Activated naive CD8-positive, alpha-beta T cell (primary cell): ENCODE data around the gene BHLHE40.
"Not testable (repeated sequence)": the region's sequence is repeated elsewhere in the genome, so short reads cannot be mapped to it uniquely, and the experiment has no call there.

Source experiments
- H3K27ac Mint-ChIP-seq: one replicate; pipeline ENCODE4 v1.8.0; 2021; ENCODE audit warnings: mixed read lengths
- H3K27me3 Mint-ChIP-seq: one replicate; pipeline ENCODE4 v1.8.0; 2021; ENCODE audit warnings: mixed read lengths
- H3K36me3 Mint-ChIP-seq: one replicate; pipeline ENCODE4 v1.8.0; 2021; ENCODE audit warnings: mixed read lengths
- H3K4me1 Mint-ChIP-seq: one replicate; pipeline ENCODE4 v1.8.0; 2021; ENCODE audit warnings: low read depth, mixed read lengths
- H3K4me3 Mint-ChIP-seq: one replicate; pipeline ENCODE4 v1.8.0; 2021; ENCODE audit warnings: mild to moderate bottlenecking, mixed read lengths
- H3K9me3 Mint-ChIP-seq: one replicate; pipeline ENCODE4 v1.8.0; 2021; ENCODE audit warnings: low read depth, mixed read lengths

Gene BHLHE40

DNA sequence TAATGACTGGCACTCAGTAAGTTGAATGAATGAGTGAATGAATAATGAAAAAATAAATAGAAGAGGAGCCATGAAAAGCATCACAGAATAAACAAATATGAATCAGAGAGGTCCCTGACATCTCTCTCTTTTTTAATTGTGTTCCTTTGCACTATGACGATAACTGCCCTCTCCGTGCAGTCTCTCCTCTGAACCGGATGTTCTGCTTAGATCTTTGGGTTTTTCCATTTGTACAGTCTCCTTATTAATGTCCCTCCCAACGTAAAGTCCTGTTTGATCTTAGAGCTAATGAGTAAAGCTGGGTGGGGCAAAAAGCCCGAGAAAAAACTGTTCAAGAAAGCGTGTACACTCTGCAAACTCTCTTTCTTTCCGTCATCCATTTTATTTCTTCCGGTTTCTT, 28.3 kb upstream of the BHLHE40 start:
- H3K27me3 Mint-ChIP-seq, result no peaks in the 10 kb centered on the region
- no peaks in the 10 kb centered on the region for H3K4me1 Mint-ChIP-seq
- H3K36me3 Mint-ChIP-seq, result no peaks in the 10 kb centered on the region
- H3K9me3 Mint-ChIP-seq, result no peaks in the 10 kb centered on the region
- no peak overlapping the region for H3K4me3 Mint-ChIP-seq
- no peak overlapping the region for H3K27ac Mint-ChIP-seq

DNA sequence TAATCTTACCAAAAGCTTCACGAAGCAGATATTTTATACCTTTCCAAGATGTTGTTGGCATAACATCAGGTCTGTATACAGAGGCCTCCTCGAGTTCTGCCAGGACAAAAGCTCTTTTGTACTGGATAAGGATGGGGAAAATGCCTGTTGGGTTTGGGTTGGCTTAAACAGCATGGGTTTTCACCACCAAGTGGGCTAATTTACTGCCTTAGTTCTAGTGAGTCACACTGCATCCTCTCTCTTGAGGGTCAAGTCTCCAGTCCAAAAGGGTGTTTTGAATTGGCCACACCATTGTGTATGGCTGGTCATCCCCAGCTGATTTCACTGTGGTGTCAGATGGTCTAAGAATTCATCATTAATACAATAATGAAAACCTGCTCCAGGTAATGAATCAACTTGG, 26.1 kb upstream of the BHLHE40 start:
- no peaks in the 10 kb centered on the region for H3K27me3 Mint-ChIP-seq
- no peak overlapping the region for H3K27ac Mint-ChIP-seq
- H3K4me1 Mint-ChIP-seq, result no peaks in the 10 kb centered on the region
- H3K4me3 Mint-ChIP-seq, result no peak overlapping the region
- no peaks in the 10 kb centered on the region for H3K36me3 Mint-ChIP-seq
- no peaks in the 10 kb centered on the region for H3K9me3 Mint-ChIP-seq

DNA sequence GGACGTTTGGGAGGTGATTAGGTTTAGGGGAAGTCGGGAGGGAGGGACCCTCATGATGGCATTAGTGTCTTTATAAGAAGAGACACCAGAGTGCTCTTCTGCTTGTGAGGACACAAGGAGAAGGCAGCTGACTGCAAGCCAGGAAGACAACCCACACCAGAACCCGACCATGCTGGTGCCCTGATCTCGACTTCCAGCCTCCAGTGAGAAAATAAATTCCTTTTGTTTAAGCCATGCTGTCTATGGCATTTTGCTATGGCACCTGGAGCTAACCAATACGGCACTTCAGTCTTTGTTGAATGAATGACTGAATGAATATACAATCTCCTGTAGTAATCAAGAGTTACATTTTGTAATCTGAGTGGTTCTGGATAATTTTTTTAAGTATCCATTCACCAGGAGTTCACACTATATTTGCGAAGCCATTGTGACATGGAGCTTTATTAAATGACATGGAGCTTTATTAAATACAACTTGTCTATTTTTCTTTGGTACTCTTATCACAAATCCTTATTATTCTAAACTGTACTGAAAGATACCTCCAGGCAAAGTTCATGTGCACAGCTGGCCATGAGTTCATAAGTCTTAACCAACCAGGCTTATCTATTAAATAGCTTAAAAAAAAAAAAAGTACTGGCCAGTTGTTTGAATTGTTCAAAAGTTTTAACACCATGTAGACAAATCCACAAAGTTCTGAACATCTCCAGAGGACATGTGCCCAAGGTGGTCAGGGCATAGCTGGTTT, 24.8 kb upstream of the BHLHE40 start:
- H3K9me3 Mint-ChIP-seq, result peaks cover 5% of the 10 kb centered on the region
- peaks cover 4% of the 10 kb centered on the region for H3K36me3 Mint-ChIP-seq
- H3K27ac Mint-ChIP-seq, result no peak overlapping the region
- no peaks in the 10 kb centered on the region for H3K27me3 Mint-ChIP-seq
- H3K4me1 Mint-ChIP-seq, result no peaks in the 10 kb centered on the region
- no peak overlapping the region for H3K4me3 Mint-ChIP-seq

DNA sequence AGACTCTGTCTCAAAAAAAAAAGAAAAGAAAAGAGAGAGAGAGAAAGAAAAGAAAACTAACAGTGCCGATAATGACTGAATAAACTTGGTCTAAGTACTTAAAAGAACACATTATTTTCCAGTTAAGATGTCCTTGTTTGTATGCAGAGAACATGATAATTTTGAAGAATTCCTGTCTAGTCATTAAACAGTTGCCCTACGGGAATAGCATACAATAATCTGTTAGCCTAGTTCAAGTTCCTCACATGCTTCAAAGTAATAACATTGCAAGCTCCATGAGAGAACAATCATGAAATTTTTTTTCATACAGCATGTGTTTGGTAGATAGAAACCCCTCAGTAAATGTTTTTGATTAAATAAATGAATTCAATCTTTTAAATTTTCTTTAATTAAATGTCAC, 23.1 kb upstream of the BHLHE40 start:
- Mint-ChIP-seq H3K27me3 (no peaks in the 10 kb centered on the region), H3K9me3 (peaks cover 5% of the 10 kb centered on the region), H3K36me3 (peaks cover 4% of the 10 kb centered on the region), H3K4me3 (no peak overlapping the region), H3K27ac (no peak overlapping the region), H3K4me1 (no peaks in the 10 kb centered on the region)

DNA sequence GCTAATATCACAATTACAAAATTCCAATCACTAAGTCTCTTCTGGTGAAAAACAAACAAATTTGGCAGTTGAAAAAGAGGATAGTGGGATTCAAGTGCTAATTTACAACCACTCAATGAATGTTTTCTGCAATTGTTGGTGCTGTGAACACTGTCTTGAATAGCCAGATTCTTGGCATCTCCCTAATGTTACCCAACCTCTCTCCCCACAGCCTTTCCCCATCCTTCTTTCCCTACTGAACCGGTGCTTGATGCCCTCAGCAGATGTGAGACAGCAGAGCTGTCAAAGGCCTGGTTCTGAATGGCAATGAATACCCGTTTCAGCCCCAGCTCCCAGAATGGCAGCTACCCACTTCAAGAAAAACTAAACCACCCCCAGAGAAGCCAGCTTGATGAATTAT, 22.5 kb upstream of the BHLHE40 start:
- Mint-ChIP-seq H3K9me3 (peaks cover 5% of the 10 kb centered on the region), H3K27me3 (no peaks in the 10 kb centered on the region), H3K4me3 (no peak overlapping the region), H3K4me1 (no peaks in the 10 kb centered on the region), H3K27ac (no peak overlapping the region), H3K36me3 (peaks cover 4% of the 10 kb centered on the region)

DNA sequence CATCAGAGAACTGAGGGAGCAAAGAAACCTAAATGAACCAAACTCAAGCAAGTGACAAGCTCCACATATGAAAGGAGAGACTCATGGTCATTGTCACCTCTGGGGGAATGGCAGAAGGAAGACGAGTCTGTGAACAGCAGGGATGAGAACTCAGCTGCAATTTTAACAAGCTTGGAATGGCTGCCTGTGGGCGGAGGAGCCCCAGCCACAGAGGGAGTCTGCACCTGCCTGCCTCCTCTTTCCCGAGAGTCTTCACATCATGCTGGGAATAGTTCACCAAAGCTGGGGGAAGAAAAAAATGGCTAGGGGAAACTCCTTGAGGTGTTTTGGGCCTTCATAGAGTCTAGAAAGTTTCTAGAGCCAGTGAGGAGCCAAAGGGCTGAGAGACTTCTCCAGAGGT, 21.3 kb upstream of the BHLHE40 start:
- Mint-ChIP-seq H3K36me3 (peaks cover 4% of the 10 kb centered on the region), H3K4me3 (no peak overlapping the region), H3K27ac (no peak overlapping the region), H3K27me3 (no peaks in the 10 kb centered on the region), H3K9me3 (peaks cover 5% of the 10 kb centered on the region), H3K4me1 (no peaks in the 10 kb centered on the region)

DNA sequence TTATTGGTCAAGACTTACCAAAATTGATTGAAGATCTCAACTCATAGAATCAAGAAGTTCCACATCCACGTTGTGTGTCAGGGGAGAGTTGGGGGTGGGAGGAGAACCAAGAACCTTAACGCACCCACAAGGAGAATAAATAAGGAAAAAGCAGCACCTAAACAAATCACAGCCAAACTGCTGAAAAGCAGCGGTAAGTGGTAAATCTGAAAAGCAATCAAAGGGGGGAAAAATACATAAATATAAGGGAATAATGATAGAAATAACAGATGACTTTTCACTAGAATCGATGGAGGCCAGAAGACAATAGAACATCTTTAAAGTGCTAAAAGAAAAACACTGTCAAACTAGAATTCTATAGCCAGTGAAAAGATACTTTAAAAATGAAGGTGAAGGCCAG, 20.1 kb upstream of the BHLHE40 start:
- no peak overlapping the region for H3K27ac Mint-ChIP-seq
- H3K4me3 Mint-ChIP-seq, result no peak overlapping the region
- peaks cover 5% of the 10 kb centered on the region for H3K9me3 Mint-ChIP-seq
- no peaks in the 10 kb centered on the region for H3K4me1 Mint-ChIP-seq
- H3K36me3 Mint-ChIP-seq, result peaks cover 4% of the 10 kb centered on the region
- no peaks in the 10 kb centered on the region for H3K27me3 Mint-ChIP-seq

DNA sequence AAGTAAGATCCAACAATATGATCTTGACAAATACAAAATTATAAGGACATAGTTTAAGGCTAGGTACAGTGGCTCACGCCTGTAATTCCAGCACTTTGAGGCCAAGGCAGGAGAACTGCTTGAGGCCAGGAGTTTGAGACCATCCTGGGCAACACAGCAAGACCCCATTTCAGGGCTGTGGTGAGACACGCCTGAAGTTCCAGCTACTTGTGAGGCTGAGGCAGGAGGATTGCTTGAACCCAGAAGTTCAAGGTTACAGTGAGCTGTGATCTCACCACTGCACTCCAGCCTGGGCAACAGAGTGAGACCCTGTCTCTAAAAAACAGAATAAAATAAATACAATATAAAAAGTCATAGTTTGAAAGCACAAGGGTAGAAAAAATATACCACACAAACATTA, 17.4 kb upstream of the BHLHE40 start:
- not testable (repeated sequence) for H3K4me3 Mint-ChIP-seq, H3K27ac Mint-ChIP-seq, H3K36me3 Mint-ChIP-seq, H3K9me3 Mint-ChIP-seq, H3K27me3 Mint-ChIP-seq
- H3K4me1 Mint-ChIP-seq, result peaks cover 18% of the 10 kb centered on the region

DNA sequence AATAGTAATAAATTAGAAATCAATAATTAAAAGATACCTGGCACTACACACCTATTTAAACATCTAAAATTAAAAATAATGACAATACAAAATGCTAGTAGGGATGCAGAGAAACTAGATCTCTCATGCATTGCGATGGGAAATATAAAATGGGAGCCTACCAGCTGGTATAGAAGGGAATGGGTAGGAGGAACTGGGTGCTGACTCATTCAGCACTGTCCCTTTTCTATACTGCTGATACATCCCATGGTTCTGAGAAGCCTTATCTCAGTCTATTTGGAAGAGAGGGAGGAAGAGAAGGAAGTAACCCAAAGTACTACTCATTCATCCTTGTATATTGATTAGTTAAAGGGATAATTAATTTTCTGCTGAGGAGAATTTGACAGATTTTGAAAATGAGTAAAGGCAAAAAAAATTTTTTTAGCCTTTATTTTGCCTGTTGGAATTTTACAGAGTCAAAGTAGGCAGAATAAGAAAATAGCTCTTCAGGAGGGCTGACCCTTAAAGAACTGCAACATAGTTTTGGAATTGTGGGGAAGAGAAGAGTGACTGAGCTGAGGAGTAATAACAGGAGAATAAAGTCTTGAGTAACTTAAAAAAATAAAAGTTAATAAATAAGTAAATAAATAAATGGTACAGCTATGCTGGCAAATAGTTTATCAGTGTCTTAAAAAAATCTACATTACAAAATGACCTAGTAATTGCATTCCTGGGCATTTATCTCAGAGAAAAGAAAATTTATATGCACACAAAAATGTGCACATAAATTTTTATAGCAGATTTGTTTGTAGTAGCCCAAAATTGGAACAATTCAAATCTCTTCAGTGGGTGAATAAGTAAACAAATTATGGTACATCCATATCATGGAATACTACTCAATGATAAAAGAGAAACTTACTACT, 15.3 kb upstream of the BHLHE40 start:
- peaks cover 19% of the 10 kb centered on the region for H3K4me1 Mint-ChIP-seq
- H3K36me3 Mint-ChIP-seq, result peaks cover 20% of the 10 kb centered on the region
- no peak overlapping the region for H3K4me3 Mint-ChIP-seq
- H3K27me3 Mint-ChIP-seq, result no peaks in the 10 kb centered on the region
- peaks cover 19% of the 10 kb centered on the region for H3K9me3 Mint-ChIP-seq
- no peak overlapping the region for H3K27ac Mint-ChIP-seq

DNA sequence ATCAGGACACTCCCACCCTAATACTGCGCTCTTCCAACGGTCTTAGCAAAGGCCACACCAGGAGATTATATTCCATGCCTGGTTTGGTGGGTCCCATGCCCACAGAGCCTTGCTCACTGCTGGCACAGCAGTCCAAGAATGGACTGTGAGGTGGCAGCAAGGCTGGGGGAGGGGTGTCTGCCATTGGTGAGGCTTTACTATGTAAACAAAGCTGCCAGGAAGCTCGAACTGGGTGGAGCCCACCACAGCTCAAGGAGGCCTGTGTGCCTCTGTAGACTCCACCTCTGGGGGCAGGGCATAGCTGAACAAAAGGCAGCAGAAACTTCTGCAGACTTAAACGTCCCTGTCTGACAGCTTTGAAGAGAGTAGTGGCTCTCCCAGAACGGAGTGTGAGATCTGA, 13.2 kb upstream of the BHLHE40 start:
- Mint-ChIP-seq H3K4me1 (peaks cover 19% of the 10 kb centered on the region), H3K36me3 (peaks cover 20% of the 10 kb centered on the region), H3K9me3 (peaks cover 17% of the 10 kb centered on the region)
- H3K4me3 Mint-ChIP-seq, H3K27ac Mint-ChIP-seq, H3K27me3 Mint-ChIP-seq: not testable (repeated sequence)

DNA sequence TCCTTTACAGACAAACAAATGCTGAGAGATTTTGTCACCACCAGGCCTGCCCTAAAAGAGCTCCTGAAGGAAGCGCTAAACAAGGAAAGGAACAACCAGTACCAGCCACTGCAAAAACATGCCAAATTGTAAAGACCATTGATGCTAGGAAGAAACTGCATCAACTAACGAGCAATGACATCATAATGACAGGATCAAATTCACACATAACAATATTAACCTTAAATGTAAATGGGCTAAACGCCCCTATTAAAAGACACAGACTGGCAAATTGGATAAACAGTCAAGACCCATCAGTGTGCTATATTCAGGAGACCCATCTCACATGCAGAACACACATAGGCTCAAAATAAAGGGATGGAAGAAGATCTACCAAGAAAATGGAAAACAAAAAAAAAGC, 11.6 kb upstream of the BHLHE40 start:
- Mint-ChIP-seq H3K36me3 (peaks cover 20% of the 10 kb centered on the region), H3K4me1 (peaks cover 19% of the 10 kb centered on the region), H3K9me3 (peaks cover 17% of the 10 kb centered on the region)
- H3K4me3 Mint-ChIP-seq, H3K27me3 Mint-ChIP-seq, H3K27ac Mint-ChIP-seq: not testable (repeated sequence)

DNA sequence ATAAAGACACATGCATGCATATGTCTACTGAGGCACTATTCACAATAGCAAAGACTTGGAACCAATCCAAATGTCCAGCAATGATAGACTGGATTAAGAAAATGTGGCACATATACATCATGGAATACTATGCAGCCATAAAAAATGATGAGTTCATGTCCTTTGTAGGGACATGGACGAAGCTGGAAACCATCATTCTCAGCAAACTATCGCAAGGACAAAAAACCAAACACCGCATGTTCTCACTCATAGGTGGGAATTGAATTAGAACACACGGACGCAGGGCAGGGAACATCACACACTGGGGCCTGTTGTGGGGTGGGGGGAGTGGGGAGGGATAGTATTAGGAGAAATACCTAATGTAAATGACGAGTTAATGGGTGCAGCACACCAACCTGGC, 7.8 kb upstream of the BHLHE40 start:
- H3K9me3 Mint-ChIP-seq, result peaks cover 17% of the 10 kb centered on the region
- H3K27me3 Mint-ChIP-seq, result not testable (repeated sequence)

DNA sequence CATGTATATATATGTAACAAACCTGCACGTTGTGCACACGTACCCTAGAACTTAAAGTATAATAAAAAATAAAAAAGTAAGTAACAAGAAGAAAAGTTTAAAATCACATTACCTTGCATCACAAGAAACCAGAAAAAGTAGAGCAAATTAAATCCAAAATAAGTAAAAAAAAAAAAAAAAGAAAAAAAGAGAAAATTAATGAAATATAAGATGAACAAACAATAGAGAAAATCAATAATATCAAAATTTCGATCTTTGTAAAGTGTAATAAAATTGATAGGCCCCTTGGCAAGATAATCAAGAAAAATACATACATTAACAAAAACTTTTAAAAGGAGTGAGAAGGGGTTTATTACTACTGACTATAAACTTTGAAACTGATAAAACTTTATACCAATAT, 7.4 kb upstream of the BHLHE40 start:
- no peak overlapping the region for H3K4me3 Mint-ChIP-seq

More for the DNA sequence above, 7.8 kb upstream of the BHLHE40 start:
- peaks cover 10% of the 10 kb centered on the region for H3K4me1 Mint-ChIP-seq
- H3K4me3 Mint-ChIP-seq, H3K27ac Mint-ChIP-seq: not testable (repeated sequence)
- H3K36me3 Mint-ChIP-seq, result peaks cover 18% of the 10 kb centered on the region

DNA sequence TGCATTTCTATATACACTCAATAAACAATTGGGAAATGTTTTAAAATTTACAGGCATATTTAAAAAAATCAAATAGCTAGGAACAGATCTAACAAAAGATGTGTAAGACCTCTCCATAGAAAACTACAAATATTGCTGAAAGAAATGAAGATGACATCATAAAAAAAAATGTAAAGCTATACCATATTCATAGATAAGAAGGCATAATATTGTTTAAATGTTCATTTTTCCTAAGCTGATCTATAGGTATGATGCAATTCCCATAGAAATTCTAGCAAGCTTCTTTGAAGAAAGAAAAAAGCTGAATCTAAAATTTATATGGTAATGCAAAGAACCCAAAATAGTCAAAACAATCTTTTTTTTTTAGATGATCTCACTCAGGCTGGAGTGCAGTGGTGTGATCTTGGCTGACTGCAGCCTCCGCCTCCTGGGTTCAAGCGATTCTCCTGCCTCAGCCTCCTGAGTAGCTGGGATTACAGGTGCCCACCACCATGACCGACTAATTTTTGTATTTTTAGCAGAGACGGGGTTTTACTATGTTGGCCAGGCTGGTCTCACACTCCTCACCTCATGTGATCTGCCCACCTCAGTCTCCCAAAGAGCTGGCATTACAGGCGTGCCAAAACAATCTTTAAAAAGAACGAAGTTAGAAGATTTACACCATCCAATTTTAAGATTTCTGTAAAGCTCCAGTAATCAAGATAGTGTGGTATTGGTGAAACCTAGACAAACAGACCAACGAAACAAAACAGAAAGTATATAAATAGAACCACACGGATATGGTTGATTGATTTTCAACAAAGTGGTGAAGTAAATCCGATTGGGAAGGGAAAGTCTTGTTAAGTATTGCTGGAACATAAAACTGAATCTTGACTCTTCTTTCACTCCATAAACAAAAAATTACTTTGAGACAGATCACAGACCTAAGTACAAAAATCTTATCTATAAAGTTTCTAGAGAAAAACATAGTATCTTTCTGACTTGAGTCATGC, 6.3 kb upstream of the BHLHE40 start:
- Mint-ChIP-seq H3K27me3 (no peaks in the 10 kb centered on the region), H3K4me1 (peaks cover 20% of the 10 kb centered on the region), H3K36me3 (peaks cover 12% of the 10 kb centered on the region), H3K4me3 (no peak overlapping the region), H3K27ac (no peak overlapping the region), H3K9me3 (peaks cover 9% of the 10 kb centered on the region)

More for the DNA sequence above, 7.4 kb upstream of the BHLHE40 start:
- peaks cover 15% of the 10 kb centered on the region for H3K9me3 Mint-ChIP-seq
- H3K4me1 Mint-ChIP-seq, result peaks cover 11% of the 10 kb centered on the region
- H3K27ac Mint-ChIP-seq, result no peak overlapping the region
- no peaks in the 10 kb centered on the region for H3K27me3 Mint-ChIP-seq
- peaks cover 17% of the 10 kb centered on the region for H3K36me3 Mint-ChIP-seq
